ENCODE data around the gene MCAT.

DNA sequence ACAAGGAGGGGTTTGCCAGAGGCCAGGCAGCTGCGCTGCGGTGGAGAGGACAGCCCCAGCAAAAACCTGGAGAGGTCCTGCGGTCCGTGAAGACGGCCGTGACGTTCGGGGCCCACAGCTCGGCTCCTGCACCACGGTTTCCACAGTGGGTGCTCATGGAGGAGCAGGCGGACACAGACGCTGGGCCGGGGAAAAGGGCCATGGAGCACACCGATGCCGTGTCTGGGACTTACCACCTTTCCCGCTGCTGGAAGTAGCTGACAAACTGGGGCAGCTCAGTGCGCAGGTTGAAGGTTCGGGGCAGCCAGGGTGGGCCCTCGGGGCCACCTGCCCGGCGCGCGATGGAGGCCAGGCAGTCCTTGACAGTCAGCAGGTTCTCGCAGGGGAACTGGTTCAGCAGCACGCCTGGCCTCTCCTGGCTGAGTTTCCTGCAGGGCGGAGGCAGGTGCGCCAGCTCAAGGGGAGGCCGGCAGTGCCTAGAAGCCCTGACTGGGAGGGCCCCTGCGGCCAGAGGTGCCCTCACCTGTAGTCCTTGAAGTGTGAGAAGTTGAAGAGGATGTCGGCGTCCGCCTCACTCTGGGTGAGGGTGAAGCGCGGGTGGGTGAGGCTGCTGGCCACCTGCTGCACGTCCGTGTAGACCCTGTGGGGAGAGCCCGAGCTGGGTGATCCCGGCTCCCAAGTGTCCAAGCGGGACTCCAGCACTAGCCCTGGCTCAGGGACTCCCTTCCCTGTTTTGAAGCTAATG, 30.9 kb upstream of the MCAT start:
- TF ChIP-seq TAF1 (conservative IDR thresholded peaks at IDR 0.05): no peak
- TF ChIP-seq SP1 (IDR thresholded peaks at IDR 0.05): no peak
- no peak for TF ChIP-seq CTCF (IDR thresholded peaks at IDR 0.05; ENCODE audit: low read depth, low read length, missing input control)
- no peak for TF ChIP-seq RXRA (IDR thresholded peaks at IDR 0.05)
- TF ChIP-seq JUND (IDR thresholded peaks at IDR 0.05): no peak
- no peak for TF ChIP-seq NR2F2 (IDR thresholded peaks at IDR 0.05)
- no peak for TF ChIP-seq REST (IDR thresholded peaks at IDR 0.05)
- no peak for TF ChIP-seq YY1 (IDR thresholded peaks at IDR 0.05)
- TF ChIP-seq MAX (IDR thresholded peaks at IDR 0.05): no peak
- TF ChIP-seq ATF3 (IDR thresholded peaks at IDR 0.05): no peak
